Measurements from ENCODE around the gene ALDH1L1. TPM values are rescaled to one million over a fixed set of nuclear protein-coding genes. Genes with fewer than 3 reads are reported as not detected.

ALDH1L1 gene
- total RNA-seq, 6 donors from 2014 or later = 2.4 to 11.5 (median 4.7) TPM

GRCh38 chr3:126053949-126054569 lies 126.3 kb downstream of the ALDH1L1 start:
- Histone ChIP-seq H3K4me1 (peaks cover 0 to 8% (median 0%) of the 10 kb centered on the region in 4 donors), H3K36me3 (peaks cover 0 to 10% (median 3%) of the 10 kb centered on the region in 4 donors), H3K27me3 (no peaks in the 10 kb centered on the region), H3K27ac (no peak overlapping the region), H3K9me3 (no peaks in the 10 kb centered on the region), H3K4me3 (no peak overlapping the region)
- TF ChIP-seq EP300 (IDR thresholded peaks at IDR 0.05) = no peak
- no peak for TF ChIP-seq POLR2AphosphoS5 (IDR thresholded peaks at IDR 0.05)
- no peak for TF ChIP-seq CTCF (IDR thresholded peaks at IDR 0.05)
- TF ChIP-seq POLR2A (IDR thresholded peaks at IDR 0.05) = no peak
- ATAC-seq (ENCODE audit: low FRiP score in 2 of 2) (no peak), DNase-seq (no peak)
- 94 to 96% methylated on average over 6 of the region's 6 CpGs for WGBS, 2 donors

Small RNA genes lying within 50 kb of the gene (small RNA-seq; reads per million reads assigned to genes)
- 0 reads per million in 4 donors for gene RNU1-30P

Other genes starting within 250 kb of the ALDH1L1 start
- 1 to 10 TPM in 3 of 6 donors, under 1 TPM in 1, not detected in 2; 0.76 to 6.3 (median 2.0) TPM for gene ROPN1B, start 211.4 kb downstream of the ALDH1L1 start, total RNA-seq
- gene SLC41A3, start 96.5 kb downstream of the ALDH1L1 start, total RNA-seq = 10 to 100 TPM; 17.1 to 40.1 (median 32.3) TPM
- 10 to 100 TPM; 21.6 to 52.4 (median 38.3) TPM for gene KLF15, start 176.8 kb upstream of the ALDH1L1 start, total RNA-seq
- gene CFAP100, start 214.3 kb upstream of the ALDH1L1 start, total RNA-seq = 10 to 100 TPM in 4 of 6 donors, 1 to 10 TPM in 1, under 1 TPM in 1; 0.09 to 57.9 (median 21.6) TPM